ENCODE data around the gene TEX48. TPM values are rescaled to one million over a fixed set of nuclear protein-coding genes. Genes with fewer than 3 reads are reported as not detected.

TEX48 gene
- total RNA-seq, 1 experiment from 2014 or later, result not detected

DNA sequence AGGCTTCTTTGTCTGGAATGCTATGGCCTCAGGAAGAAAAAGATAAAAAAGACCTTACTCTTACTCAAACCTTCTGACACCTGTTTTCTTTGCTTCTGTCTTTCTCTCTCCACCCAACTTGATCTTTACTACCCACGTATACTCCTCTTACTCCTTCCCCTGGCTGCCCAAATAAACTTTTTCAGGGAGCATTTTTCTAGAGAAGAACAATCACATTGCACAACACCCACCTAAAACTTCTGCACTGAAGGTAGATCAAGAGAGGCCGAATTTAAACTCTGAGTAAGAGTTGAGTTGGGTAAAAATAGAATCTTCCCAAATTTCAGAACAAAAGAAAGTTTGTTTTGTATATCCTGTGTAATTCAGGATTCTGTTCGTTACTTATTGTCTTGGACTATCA is 3.9 kb downstream of the TEX48 start:
- Histone ChIP-seq H3K4me3 (ENCODE audit: low read depth in 2 of 2, low read length in 2 of 2) (no peak overlapping the region), H3K27ac (ENCODE audit: low read length) (no peak overlapping the region), H3K36me3 (ENCODE audit: control insufficient read depth, insufficient read depth, low read length) (no peaks in the 10 kb centered on the region), H3K27me3 (ENCODE audit: control insufficient read depth, insufficient read depth, low read length) (no peaks in the 10 kb centered on the region), H3K9me3 (ENCODE audit: control insufficient read depth, insufficient read depth, low read depth, low read length) (no peaks in the 10 kb centered on the region), H3K4me1 (ENCODE audit: control insufficient read depth, insufficient read depth, low read length) (no peaks in the 10 kb centered on the region)
- ATAC-seq (no peak), DNase-seq (ENCODE audit: low read depth, low spot score) (no peak)
- POLR2A ChIA-PET, result no interaction called here
- CTCF ChIA-PET, result no interaction called here
- intact Hi-C loops (cut with micrococcal nuclease; ENCODE audit: unreplicated experiment) (no loop called here), in situ Hi-C loops (cut with HindIII; ENCODE audit: low pct_unique_long_range_greater_than_20kb, low sequenced_read_pairs) (no loop called here)
- BruUV-seq (replicated peaks), result no TSS peak
- TF ChIP-seq POLR2AphosphoS5 (IDR thresholded peaks at IDR 0.05; ENCODE audit: low read depth, low read length) (no peak), TCF7L2 (IDR thresholded peaks at IDR 0.05; ENCODE audit: low read depth, low read length) (no peak), SIN3A (IDR thresholded peaks at IDR 0.05; ENCODE audit: borderline replicate concordance, insufficient read depth, low read depth, low read length) (no peak)
- TF ChIP-seq, protein P1, sequence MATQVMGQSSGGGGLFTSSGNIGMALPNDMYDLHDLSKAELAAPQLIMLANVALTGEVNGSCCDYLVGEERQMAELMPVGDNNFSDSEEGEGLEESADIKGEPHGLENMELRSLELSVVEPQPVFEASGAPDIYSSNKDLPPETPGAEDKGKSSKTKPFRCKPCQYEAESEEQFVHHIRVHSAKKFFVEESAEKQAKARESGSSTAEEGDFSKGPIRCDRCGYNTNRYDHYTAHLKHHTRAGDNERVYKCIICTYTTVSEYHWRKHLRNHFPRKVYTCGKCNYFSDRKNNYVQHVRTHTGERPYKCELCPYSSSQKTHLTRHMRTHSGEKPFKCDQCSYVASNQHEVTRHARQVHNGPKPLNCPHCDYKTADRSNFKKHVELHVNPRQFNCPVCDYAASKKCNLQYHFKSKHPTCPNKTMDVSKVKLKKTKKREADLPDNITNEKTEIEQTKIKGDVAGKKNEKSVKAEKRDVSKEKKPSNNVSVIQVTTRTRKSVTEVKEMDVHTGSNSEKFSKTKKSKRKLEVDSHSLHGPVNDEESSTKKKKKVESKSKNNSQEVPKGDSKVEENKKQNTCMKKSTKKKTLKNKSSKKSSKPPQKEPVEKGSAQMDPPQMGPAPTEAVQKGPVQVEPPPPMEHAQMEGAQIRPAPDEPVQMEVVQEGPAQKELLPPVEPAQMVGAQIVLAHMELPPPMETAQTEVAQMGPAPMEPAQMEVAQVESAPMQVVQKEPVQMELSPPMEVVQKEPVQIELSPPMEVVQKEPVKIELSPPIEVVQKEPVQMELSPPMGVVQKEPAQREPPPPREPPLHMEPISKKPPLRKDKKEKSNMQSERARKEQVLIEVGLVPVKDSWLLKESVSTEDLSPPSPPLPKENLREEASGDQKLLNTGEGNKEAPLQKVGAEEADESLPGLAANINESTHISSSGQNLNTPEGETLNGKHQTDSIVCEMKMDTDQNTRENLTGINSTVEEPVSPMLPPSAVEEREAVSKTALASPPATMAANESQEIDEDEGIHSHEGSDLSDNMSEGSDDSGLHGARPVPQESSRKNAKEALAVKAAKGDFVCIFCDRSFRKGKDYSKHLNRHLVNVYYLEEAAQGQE (IDR thresholded peaks at IDR 0.05; ENCODE audit: insufficient read depth in 1 of 2, low read depth in 2 of 2, low read length in 1 of 2), result no peak
- TF ChIP-seq, protein P2, sequence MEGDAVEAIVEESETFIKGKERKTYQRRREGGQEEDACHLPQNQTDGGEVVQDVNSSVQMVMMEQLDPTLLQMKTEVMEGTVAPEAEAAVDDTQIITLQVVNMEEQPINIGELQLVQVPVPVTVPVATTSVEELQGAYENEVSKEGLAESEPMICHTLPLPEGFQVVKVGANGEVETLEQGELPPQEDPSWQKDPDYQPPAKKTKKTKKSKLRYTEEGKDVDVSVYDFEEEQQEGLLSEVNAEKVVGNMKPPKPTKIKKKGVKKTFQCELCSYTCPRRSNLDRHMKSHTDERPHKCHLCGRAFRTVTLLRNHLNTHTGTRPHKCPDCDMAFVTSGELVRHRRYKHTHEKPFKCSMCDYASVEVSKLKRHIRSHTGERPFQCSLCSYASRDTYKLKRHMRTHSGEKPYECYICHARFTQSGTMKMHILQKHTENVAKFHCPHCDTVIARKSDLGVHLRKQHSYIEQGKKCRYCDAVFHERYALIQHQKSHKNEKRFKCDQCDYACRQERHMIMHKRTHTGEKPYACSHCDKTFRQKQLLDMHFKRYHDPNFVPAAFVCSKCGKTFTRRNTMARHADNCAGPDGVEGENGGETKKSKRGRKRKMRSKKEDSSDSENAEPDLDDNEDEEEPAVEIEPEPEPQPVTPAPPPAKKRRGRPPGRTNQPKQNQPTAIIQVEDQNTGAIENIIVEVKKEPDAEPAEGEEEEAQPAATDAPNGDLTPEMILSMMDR (IDR thresholded peaks at IDR 0.05), result no peak

DNA sequence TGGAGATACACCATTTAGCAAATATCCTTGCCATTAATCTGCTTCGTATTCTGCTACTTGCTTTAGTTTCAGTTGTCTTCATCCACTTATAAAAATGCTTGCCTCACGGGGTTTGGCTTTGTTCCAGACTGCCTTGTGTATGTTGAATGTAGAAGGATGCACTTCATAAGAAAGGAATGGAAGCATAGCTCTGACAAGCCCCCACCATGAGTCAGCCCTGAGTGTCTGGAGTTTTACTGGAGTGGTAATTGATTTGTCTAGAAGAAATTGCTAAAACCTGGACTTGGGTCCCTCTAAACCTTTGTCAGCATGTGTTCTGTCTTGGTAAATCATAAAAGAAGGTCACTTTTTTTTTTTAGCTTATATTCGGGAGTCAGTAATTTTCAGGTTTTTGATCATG is 4.6 kb downstream of the TEX48 start:
- Histone ChIP-seq H3K27ac (ENCODE audit: low read length) (no peak overlapping the region), H3K36me3 (ENCODE audit: control insufficient read depth, insufficient read depth, low read length) (no peaks in the 10 kb centered on the region), H3K4me3 (ENCODE audit: low read depth in 2 of 2, low read length in 2 of 2) (no peak overlapping the region), H3K4me1 (ENCODE audit: control insufficient read depth, insufficient read depth, low read length) (no peaks in the 10 kb centered on the region), H3K9me3 (ENCODE audit: control insufficient read depth, insufficient read depth, low read depth, low read length) (no peaks in the 10 kb centered on the region), H3K27me3 (ENCODE audit: control insufficient read depth, insufficient read depth, low read length) (no peaks in the 10 kb centered on the region)
- ChIA-PET POLR2A (no interaction called here), CTCF (no interaction called here)
- ATAC-seq (no peak; the same call in 1 of the 2 replicates), DNase-seq (ENCODE audit: low read depth, low spot score) (no peak)
- in situ Hi-C loops (cut with HindIII; ENCODE audit: low pct_unique_long_range_greater_than_20kb, low sequenced_read_pairs) (no loop called here), intact Hi-C loops (cut with micrococcal nuclease; ENCODE audit: unreplicated experiment) (no loop called here)
- TF ChIP-seq SIN3A (IDR thresholded peaks at IDR 0.05; ENCODE audit: borderline replicate concordance, insufficient read depth, low read depth, low read length), result no peak
- no peak for TF ChIP-seq POLR2AphosphoS5 (IDR thresholded peaks at IDR 0.05; ENCODE audit: low read depth, low read length)
- TF ChIP-seq, protein P1 (IDR thresholded peaks at IDR 0.05; ENCODE audit: insufficient read depth in 1 of 2, low read depth in 2 of 2, low read length in 1 of 2), result no peak
- TF ChIP-seq TCF7L2 (IDR thresholded peaks at IDR 0.05; ENCODE audit: low read depth, low read length), result no peak
- TF ChIP-seq, protein P2 (IDR thresholded peaks at IDR 0.05), result no peak
- no TSS peak for BruUV-seq (replicated peaks)
